Central memory CD4-positive, alpha-beta T cell (primary cell): ENCODE results near the gene BOD1L1.
"Not testable (repeated sequence)": the region's sequence is repeated elsewhere in the genome, so short reads cannot be mapped to it uniquely, and the experiment has no call there.

ENCODE experiments used
- DNase-seq: peaks from one replicate; pipeline ENCODE4 v3.0.0; 2022

Gene BOD1L1

DNA sequence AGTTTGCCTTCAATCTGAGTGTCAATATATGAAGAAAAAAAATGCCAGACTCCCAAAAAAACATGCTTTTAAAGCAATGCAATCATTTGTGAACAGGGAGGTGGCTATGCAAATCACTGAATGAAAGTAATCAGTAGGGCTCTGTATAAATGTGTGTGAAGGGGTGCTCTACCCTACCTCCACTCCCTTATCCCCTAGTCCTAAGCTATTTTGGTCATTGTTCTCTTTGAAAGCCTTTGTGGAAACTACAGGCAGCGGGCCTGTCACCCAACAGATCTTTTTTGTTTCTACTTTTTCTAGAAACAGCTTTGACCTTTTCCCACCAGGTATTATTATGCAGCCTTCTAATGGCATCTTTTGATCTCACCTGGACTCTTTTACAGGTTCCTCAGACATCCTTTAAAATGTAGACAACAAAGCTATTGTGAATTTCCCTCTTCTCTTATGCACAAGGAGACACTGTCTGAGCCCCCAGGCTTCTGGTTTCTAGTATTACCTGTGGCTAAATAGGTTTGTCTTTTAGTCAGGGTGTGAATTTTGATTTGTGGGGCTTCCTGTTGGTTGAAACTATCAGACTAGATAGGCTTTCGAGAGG, 9.2 kb downstream of the BOD1L1 start:
- DNase-seq: no peak

DNA sequence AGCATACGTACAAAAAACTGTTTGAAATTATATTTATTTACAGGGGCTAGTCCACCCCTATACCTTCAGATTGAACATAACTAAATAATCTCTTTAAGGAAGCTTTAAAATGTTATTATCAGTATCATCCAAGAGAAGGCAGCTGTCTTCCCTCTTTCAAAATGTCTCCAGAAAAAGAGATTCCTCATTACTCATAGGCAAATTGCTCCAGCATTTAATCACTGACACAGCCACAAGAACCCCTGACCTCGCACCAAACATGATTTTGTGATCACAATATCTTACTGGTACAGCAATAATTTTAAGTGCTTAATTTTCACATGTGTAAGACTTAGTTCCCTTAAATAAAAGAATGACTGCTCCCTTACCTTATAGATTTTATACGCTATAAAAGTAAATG, 9.7 kb downstream of the BOD1L1 start:
- DNase-seq: no peak

DNA sequence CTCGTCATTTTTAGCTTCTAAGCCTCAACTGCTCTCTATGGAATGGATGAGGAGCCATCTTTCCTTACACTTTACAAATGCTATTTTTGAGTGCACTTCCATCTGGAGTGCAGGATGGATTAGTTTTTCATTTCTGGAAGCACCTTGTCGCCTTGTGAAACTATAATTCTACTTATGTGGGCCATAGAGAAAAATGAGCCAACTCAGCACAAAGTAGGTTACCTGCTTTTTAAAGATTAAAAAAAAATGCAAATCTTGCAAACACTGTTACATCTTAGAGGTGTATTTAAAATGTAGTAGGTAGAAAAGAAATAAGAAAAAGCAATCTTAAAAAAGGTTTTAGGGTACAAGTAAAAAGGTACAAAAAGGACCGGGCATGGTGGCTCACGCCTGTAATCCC, 10.9 kb downstream of the BOD1L1 start:
- no peak for DNase-seq

DNA sequence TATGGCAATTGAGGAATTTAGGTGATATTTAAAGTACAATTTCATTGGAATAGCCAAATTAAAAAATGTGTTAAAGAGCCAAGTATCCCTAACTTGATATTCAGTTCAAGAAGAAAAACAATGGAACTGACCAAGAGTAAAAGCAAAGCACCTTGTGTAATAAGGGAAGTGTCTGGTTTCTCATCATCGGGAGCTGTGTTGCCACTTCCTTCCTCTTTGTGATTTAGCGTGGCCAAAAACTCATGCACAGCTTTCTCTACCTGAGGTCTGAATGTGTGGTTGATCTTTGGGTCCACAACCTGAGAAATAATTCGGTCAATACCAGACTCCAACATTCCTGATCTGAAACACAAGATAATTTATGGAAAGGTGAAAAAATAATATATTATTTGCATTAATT, 12.4 kb downstream of the BOD1L1 start:
- DNase-seq: no peak

DNA sequence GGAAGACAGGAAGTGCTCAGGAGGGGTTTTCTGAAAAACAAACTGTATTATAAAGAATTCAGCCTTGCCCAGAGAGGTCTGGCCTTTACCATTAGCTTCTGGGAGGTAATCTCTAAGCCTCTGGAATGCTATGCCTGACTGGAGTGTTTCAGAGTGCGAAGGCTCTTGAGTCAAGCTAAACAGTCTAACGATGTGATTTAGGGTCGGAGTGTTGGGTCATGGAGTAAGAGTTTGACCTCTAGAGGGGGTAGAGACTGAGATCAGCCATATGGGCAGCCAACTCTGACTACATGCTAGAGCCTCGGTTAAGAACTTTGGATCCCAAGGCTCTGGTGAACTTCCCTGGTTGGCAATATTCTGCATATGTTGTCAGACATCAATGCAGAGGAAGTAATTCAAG, 15.0 kb downstream of the BOD1L1 start:
- DNase-seq: no peak

DNA sequence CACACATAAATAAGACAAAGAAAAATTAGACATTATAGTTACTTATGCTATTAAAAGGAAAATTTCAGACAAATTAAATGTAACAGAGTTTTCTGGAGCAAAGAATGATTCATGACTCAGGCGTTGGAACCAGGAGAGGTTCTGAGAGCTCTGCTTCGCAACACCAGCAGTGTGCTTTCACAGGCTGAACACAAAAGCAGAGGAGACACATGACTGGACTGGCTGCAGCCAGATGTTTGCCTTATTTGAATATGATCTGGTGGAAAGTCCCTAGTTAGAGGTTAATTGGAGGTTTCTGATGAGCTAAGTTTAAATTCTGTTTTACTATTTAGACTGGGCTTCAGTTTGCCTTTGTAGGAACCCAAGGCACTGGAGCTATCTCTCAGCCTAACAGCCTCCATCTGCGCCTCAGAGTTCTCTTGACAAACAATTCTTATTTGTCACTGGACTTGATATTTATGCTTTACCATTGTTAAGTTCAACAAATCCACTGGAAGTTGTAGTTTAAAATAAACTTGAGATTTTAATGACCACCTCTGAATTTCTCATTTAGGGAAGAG, 16.2 kb downstream of the BOD1L1 start:
- DNase-seq: no peak

DNA sequence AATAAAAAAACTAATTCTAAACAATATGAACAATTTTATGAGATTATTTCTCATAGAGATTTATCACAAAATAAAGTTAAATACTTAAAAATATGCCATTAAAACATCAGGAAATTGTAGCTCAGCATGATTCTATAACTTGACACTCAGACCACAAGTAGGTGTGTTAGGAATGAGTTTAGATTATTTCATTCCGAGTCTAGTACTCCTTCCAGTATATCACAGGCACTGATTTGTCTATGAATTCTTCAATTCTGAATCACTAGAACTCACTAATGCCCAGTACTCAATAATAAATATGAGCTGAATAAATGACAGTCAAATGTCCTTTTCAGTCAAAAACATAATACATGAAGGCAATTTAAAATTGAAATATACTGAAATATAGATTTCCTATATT, 22.2 kb downstream of the BOD1L1 start:
- no peak for DNase-seq

DNA sequence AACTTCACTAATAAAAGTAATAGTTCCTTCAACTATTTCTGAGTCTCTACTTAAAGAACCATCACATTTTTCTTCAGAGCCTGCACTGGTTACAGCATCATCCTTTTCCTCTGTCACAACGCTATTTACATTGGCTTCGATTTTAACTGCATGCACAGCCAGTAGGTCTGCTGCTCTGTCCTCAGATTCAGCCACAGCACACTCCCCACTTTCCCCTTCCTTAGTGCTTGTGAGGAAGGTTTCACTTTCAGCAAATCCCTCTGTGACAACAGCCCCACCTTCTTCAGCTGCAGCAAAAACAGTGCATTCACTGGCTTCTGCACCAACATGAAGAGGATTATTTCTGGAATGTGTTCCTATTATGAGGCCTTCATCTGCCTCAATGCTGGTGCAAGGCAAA, 25.7 kb downstream of the BOD1L1 start:
- DNase-seq: no peak

DNA sequence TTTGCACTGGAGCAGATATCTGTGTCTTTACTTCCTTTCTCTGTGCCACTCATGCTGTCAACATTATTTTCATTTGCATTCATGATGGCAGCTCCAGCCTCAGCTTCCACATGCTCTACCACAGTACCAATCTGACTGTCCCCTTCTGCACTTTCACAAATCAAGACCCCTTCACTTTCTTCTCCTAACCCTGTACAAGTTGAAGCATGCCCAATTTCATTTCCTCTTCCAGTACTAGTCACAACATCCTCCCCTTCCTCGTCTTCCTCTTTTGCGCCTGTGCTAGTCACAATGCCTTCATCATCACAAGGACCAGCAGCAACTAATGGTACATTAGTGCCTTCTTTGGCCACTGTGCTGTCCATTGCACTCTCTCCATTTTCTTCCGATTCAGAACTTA, 26.5 kb downstream of the BOD1L1 start:
- no peak for DNase-seq

DNA sequence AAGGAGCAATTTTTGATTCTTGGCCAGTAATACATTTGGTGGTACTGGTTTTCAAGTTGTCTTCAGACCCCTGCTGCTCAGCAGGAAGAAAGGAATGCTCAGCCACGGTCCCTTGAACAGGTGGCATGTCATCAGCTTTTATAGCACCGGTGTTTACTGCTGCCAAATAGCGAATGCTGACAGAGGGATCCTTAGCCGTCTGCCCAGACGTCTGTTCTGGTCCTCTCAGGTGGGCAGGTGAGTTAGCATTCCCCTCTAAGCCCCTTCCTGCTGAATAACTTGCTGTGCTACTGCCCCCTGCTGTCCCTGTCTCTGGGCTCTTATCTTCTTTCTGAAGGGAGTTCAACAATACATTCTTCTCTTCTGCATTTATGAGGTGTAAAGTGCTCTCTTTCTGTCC, 28.4 kb downstream of the BOD1L1 start:
- no peak for DNase-seq

DNA sequence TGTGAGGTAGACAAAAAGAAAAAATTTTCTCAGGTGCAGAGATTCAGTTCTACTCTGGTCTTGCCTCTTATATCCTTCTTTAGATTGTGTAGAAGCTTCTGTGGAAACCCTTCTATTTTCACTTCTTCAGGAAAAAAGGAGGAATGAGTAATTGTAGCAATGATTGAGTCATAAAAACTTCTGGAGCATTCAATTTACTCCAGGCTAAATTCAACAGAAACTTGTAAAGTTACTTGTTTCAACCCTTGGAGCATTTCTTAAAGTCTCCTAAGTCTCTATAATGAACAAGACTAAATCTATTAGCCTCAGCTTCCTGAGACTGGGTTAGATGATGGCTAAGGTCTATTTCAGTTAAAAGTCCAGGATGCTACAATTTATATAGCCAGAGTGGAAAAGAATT, 29.9 kb downstream of the BOD1L1 start:
- DNase-seq: no peak

DNA sequence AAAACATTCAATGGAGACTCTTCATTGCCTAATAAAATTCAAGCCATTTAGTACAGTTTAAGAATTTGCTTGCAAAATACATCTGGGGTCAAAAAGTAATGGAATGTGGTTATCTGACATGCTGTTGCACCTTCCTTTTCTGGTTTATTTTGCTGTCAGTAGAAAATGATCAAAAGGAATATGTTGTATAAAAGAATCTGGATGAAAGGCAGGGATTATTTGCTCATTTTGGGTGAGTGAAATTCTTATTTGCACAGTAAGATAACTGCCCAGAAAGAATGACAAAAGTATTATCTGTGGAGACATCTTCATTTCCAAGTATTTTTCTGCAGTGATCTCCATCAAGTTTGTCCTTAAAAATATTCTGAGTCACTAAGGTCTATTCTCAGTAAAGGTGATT, 30.4 kb downstream of the BOD1L1 start:
- DNase-seq: no peak

DNA sequence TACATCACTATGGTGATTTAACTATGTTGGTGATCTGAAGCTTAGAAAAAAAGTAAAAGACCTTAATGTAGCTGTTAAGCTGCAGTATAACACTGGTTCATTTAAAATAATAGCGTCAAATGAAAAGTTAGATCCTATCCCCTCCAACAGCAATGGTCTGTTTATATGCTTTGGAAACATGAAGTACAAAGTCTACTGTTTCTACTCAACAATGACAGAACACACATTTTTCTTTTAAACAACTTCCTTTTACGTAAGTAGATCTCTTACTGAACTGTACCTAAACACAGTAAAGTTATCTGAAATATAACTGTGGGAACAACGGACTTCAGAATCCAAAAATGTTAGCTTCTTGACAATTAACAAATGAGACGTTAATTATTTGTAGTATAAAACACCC, 35.3 kb downstream of the BOD1L1 start:
- no peak for DNase-seq

DNA sequence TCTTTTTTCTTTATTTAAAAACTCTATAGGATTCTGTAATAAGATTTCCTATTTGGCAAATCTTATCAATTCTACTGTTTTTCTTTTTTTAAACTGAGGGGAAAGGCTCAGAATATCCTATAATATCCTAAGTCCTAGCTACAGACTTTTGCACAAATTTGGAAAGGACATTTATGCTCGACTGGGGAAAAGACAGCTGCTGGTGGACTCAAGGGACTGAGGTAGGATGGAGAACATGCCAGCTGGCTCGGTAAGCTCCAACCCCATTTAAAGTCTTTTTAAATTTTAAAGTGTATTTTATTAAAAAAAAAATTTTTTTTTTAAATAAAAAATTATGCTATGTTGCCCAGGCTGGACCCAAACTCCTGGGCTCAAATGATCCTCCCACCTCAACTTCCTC, 36.8 kb downstream of the BOD1L1 start:
- no peak for DNase-seq

DNA sequence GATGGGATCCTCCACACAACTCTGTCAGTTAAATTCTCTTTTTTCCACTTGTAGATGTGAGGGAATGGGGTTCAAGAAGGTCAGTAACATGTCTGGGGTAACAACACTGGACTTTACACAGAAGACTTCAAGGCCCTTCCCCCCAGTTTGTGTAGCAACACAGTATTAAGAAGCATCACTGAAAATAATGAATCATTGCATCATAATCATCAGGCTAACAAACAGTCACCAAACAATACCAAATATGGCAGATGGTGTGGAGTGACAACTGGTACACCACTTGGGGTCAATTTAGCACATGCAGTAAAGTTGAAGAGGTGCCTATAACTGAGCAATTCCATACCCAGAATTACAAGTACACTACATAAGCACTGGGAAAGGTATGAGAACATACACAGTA, 38.6 kb downstream of the BOD1L1 start:
- no peak for DNase-seq

DNA sequence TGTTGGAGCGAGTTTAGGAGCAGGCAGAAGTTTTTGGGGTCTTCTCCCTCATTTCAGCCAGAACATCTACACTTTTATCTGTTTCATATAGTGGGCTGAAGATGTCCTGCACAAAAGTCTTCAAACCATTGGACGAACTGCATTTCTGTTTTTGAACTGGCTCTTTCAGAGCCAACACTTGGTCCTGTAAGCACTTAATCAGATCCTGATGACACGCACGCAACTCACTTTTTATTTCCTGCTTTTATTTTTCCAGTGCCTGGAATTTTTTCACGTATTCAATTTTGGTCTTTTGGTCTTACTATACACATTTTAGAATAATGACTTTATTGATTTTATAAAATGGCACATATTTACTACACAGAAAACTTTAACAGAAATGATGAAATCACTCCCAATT, 43.0 kb downstream of the BOD1L1 start:
- no peak for DNase-seq

DNA sequence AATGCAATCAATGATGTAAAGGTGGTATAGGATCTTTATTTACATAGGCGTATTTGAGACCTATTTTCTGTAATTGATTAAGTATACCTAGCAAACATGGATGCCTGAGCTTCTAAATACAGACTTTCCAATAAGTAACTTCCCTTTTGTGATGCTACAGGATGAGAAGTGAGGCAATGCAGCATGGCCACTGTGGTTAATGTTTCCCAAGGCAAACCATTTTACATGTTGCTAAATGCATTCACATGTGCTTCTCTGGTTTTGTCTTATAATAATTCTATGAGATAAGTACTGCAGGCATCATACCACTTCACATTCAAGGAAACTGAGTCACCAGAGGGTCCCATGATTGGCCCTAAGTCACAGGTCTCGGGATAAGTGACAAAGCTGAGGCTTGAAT, 47.5 kb downstream of the BOD1L1 start:
- DNase-seq: no peak

DNA sequence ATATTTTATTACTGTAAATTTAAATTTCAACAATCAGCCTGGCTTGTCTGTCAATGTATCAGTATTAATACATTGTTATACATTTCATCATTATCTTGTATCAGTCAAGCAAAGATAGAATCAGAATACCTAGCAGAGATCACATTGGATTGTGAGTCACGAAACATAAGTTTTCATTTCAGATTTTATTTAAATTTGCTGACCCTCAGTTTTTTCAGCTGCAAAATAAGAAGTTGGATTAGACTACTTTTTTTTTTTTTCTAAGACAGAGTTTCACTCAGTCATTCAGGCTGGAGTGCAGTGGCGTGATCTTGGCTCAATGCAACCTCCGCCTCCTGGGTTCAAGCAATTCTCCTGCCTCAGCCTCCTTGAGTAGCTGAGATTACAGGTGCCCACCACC, 49.9 kb downstream of the BOD1L1 start:
- DNase-seq: no peak

DNA sequence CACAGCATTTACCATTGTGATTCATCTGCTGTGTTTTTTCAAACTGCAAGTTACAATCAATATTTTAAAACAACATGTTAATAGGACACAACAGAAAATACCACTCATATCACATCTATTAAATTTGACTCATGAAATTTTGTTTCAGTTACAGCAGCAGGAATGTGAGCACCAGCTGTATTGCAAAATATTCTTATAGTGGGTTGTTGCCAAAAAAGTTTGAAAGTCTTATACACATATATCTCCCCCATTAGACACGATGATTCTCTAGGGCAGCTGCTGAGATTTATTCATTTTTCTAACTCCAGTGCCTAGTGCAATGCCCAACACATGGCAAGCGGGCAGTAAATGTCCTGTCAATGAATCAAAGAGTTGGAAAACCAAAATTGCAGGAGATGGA, 56.6 kb downstream of the BOD1L1 start:
- no peak for DNase-seq

DNA sequence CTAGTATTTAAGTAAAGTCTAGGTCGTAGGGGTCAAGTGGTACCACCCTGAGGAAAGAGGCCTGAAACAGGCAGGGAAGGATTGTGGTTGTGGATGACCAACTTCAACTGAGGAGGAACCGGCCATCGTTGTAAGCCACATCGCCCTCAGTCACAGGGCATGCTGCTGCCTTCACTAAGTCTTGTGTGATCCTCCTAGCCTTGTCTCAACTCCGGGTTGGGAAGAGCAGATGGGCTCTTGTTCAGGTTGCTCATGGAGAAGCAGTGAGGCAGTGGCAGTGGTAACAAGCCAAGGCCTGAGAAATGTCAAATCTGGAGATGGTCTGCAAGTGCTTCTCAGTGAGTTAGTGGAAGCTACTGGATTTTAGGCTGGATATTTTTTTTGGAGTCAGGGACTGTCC, 60.4 kb downstream of the BOD1L1 start:
- DNase-seq: no peak

DNA sequence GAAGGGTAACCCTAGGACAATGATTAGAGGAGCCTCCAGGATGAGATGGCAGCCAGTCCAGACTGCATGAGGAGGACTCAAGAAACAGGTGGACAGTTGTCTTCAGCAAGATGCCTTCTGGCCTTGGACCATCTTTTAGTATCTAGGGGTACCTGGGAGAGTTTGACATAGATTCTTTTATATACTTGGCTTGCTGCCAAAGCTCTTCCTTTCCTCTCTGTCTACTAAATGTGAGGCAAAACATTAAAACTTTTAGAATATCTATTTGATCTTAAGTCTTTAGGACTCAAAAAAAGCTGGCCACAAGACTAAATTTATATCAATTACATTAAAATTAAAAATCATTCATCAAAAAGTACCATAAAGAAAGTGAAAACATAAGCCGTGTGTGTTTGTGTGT, 64.6 kb downstream of the BOD1L1 start:
- no peak for DNase-seq

DNA sequence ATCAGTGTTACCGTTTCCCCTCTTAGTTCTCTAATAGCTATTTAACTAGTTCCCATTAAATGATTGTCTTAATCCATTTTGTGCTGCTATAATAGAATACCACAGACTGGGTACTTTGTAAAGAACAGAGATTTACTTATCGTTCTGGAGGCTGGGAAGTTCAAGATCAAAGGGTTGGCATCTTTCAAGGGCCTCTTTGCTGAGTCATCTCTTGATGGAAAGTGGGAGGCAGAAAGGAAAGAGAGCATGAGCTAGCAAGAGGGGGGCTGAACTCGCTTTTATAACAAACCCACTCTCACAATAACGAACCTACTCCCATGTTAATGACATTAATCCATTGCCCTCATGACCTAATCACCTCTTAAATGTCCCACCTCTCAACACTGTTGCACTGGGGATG, 65.9 kb downstream of the BOD1L1 start:
- DNase-seq: no peak

DNA sequence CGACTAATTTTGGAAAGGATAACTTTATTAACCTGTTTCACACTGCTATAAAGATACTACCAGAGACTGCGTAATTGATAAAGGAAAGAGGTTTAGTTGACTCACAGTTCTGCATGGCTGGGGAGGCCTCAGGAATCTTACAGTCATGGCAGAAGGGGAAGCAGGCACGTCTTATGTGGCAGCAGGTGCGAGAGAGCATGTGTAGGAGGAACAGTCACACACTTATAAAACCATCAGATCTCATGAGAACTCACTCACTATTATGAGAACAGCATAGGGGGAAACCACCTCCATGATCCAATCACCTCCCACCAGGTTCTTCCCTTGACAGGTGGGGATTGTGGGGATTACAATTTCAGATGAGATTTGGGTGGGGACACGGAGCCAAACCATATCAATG, 67.4 kb downstream of the BOD1L1 start:
- not testable (repeated sequence) for DNase-seq

DNA sequence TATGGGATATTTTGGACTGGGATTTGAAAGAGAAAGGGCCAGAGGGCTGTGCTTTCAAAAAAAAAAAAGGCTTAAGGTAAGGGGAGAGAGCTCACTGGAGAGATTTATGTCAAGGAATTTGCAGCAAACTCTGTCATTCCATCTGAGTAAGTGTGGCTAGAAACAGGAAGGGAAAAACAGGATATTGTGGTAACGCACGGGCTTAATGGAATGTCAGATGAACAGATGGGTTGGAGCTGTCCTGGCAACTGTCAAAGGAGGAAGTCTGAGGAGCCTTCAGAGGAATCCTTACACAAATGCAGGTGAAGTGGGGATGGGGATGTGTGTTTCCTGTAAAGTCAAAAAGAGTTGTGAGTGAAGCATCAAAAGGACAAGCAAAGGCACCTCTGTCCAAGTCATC, 68.1 kb downstream of the BOD1L1 start:
- DNase-seq: no peak

DNA sequence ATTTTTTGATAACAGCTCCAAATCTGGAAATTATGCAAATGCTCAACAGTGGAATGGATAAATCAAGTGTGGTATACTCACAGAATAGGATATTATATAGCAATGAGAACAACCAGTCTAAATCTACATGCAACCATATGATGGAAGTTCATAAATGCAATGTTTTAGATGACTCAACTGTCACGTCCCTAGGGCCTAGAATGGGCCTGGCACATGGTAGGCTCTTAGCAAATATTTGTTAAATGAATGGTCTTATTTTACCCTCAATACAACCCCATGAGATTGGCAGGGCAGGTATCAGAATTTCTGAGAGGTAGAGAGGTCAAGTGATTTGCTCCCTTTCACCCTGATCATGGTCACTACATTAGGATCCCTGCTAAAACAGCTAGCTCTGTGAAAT, 68.6 kb downstream of the BOD1L1 start:
- no peak for DNase-seq

DNA sequence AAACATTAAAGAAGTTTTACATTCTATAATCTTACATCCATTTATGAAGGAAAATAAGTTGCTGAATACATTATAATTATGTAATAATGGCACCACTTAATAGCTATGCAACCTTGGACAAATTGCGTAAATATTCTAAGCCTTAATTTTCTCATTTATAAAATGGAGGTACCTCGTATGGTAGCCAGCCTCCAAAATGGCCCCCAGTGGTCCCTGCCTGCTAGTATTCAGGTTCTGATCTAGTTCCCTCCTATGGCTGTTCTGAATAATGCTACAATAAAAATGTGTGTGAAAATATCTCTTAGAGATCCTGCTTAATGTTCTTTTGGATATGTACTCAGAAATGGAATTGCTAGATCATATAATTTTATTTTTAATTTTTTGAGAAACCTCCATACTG, 72.2 kb downstream of the BOD1L1 start:
- DNase-seq: no peak
